Neuronal stem cell (in vitro differentiated cells): ENCODE data around the gene LCK. TPM values are rescaled to one million over a fixed set of nuclear protein-coding genes. Genes with fewer than 3 reads are reported as not detected.

Experiments
- DNase-seq: peaks from one replicate; pipeline ENCODE4 v3.0.0-alpha.2; 2013; ENCODE audit warnings: low spot score
- H2AFZ ChIP-seq: one replicate; pipeline ENCODE4 v1.6.1; 2013; ENCODE audit warnings: mild to moderate bottlenecking, low read length, inconsistent platforms
- H2AK5ac ChIP-seq: 2 replicates; pipeline ENCODE4 v1.6.1; 2013; ENCODE audit warnings: low read depth, mild to moderate bottlenecking, inconsistent platforms, low read length, moderate library complexity, mixed read lengths
- H2BK120ac ChIP-seq: 2 replicates; pipeline ENCODE4 v1.6.1; 2013; ENCODE audit warnings: low read depth, mild to moderate bottlenecking, inconsistent platforms, low read length, moderate library complexity, mixed read lengths
- H2BK12ac ChIP-seq: one replicate; pipeline ENCODE4 v1.6.1; 2013; ENCODE audit warnings: low read length, inconsistent platforms
- H2BK15ac ChIP-seq: 2 replicates; pipeline ENCODE4 v1.6.1; 2013; ENCODE audit warnings: mild to moderate bottlenecking, low read length, inconsistent platforms, mixed read lengths
- H2BK5ac ChIP-seq: one replicate; pipeline ENCODE4 v1.6.1; 2013; ENCODE audit warnings: inconsistent platforms, mild to moderate bottlenecking, low read length, moderate library complexity
- H3K14ac ChIP-seq: one replicate; pipeline ENCODE4 v1.6.1; 2013; ENCODE audit warnings: low read length, inconsistent platforms
- H3K18ac ChIP-seq: 2 replicates; pipeline ENCODE4 v1.6.1; 2013; ENCODE audit warnings: low read length, inconsistent platforms
- H3K23ac ChIP-seq: 2 replicates; pipeline ENCODE4 v1.6.1; 2013; ENCODE audit warnings: low read depth, mild to moderate bottlenecking, mixed read lengths, low read length, inconsistent platforms; ENCODE audit not compliant: poor library complexity
- H3K27ac ChIP-seq: replicated peaks from 3 replicates; pipeline ENCODE4 v1.5.1; 2013; ENCODE audit warnings: low read length, inconsistent platforms
- H3K27me3 ChIP-seq, 3 experiments: 2 replicates each; pipeline ENCODE4 v1.6.1; 2013; ENCODE audit warnings: low read length in 3 of 3, mild to moderate bottlenecking in 2 of 3, inconsistent platforms in 1 of 3, low read depth in 1 of 3, mixed read lengths in 1 of 3, moderate library complexity in 1 of 3; ENCODE audit not compliant: control insufficient read depth in 3 of 3, insufficient read depth in 3 of 3
- H3K36me3 ChIP-seq, 2 donors: replicated peaks in 1 of 2; 2 replicates each; pipeline ENCODE4 v1.6.1; 2013; ENCODE audit warnings: low read length in 2 of 2; ENCODE audit not compliant: control insufficient read depth in 2 of 2, insufficient read depth in 2 of 2
- H3K4ac ChIP-seq: 2 replicates; pipeline ENCODE4 v1.6.1; 2013; ENCODE audit warnings: inconsistent platforms, mild to moderate bottlenecking, low read length, moderate library complexity
- H3K4me1 ChIP-seq, 2 donors: 1 replicate in 1 of 2; 2 replicates in 1 of 2; pipeline ENCODE4 v1.6.1; 2013; ENCODE audit warnings: low read length in 2 of 2, low read depth in 1 of 2; ENCODE audit not compliant: control insufficient read depth in 2 of 2, insufficient read depth in 1 of 2
- H3K4me2 ChIP-seq: one replicate; pipeline ENCODE4 v1.6.1; 2013; ENCODE audit warnings: mild to moderate bottlenecking, low read length, inconsistent platforms; ENCODE audit not compliant: insufficient read depth, poor library complexity, severe bottlenecking
- H3K4me3 ChIP-seq, 2 donors: 2 replicates each; pipeline ENCODE4 v1.5.1; 2013; ENCODE audit warnings: low read length in 2 of 2, mild to moderate bottlenecking in 2 of 2, inconsistent platforms in 1 of 2, moderate library complexity in 1 of 2
- H3K79me1 ChIP-seq: one replicate; pipeline ENCODE4 v1.6.1; 2013; ENCODE audit warnings: low read depth, mild to moderate bottlenecking, inconsistent platforms, low read length, moderate library complexity
- H3K9ac ChIP-seq: one replicate; pipeline ENCODE4 v1.6.1; 2013; ENCODE audit warnings: mild to moderate bottlenecking, low read depth, low read length, inconsistent platforms; ENCODE audit not compliant: poor library complexity
- H3K9me3 ChIP-seq, 2 donors: replicated peaks in 1 of 2; 2 replicates each; pipeline versions ENCODE3 to v1.6.1; 2013; ENCODE audit warnings: low read length in 2 of 2, mild to moderate bottlenecking in 2 of 2, inconsistent platforms in 1 of 2, low read depth in 1 of 2, mixed read lengths in 1 of 2, moderate library complexity in 1 of 2; ENCODE audit not compliant: control insufficient read depth in 2 of 2, insufficient read depth in 1 of 2
- H4K8ac ChIP-seq: one replicate; pipeline ENCODE4 v1.6.1; 2013; ENCODE audit warnings: low read depth, mild to moderate bottlenecking, inconsistent platforms, low read length, moderate library complexity
- H4K91ac ChIP-seq: one replicate; pipeline ENCODE4 v1.6.1; 2013; ENCODE audit warnings: low read length, low read depth, mild to moderate bottlenecking, inconsistent platforms; ENCODE audit not compliant: poor library complexity
- WGBS, 2 donors: extraction: QIAGEN DNeasy Blood & Tissue Kit; methylation state at CpG; one replicate each; pipeline ENCODE4 v1.1.7; 2013; ENCODE audit warnings: missing lambda C conversion rate in 2 of 2, mixed read lengths in 1 of 2; ENCODE audit not compliant: insufficient read length in 2 of 2, insufficient replicate concordance in 1 of 2; ENCODE audit errors: extremely low coverage in 2 of 2; 5-methylcytosine and 5-hydroxymethylcytosine counted together
- polyA plus RNA-seq, 2 experiments: library from polyadenylated mRNA; stranded (reverse); fragments of 200-250 nt; gene quantifications; one replicate each; pipeline ENCODE4 v1.2.3, GENCODE V29; 2013

Gene LCK
- 0.01 TPM for polyA plus RNA-seq (2013, experiment 1 of 2)
- polyA plus RNA-seq (2013, experiment 2 of 2), result 0.08 TPM

DNA sequence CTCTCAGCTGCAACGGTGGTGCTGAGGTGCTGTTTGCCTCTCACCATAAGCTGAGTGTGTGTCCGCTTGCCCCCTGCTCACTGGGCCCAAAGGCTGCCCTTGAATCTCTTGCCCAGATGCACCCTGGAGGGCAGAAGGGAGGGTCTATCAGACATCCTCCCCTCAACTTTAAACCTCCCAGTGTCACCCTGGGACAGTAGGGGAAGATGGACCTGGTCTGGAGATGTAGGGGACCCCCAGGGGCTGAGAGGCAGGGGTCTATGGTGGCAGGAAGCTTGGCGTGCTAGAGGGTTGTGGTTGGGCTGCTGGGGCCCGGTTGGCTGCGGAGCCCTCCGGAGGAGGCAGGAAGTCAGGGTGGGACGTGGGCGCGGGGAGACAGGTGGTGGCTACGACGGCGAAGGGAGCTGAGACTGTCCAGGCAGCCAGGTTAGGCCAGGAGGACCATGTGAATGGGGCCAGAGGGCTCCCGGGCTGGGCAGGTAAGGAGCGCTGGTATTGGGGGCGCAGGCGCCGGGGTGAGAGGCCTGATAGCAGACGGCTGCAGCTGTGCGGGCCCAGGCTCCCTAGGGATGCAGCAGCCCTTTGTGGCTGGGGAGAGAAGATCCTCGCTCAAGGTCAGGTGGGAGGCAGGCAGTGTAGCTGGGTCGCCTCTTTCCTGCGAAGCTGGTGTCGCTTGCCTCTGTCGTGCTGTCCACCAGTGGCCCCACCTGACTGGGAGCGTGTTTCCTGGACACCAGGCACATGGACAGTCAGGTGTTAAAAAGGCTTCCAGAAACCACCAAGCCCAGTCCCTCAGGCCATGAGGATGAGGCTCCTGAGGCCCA is at the start of gene LCK:
LCK (plus strand) TSS at position 373 of the 824 bp plus-strand sequence. CDS start 23,065 bp downstream, outside the sequence.
- peaks cover 9 to 20% of the 10 kb centered on the region in 2 donors for H3K4me1 ChIP-seq
- H2AK5ac ChIP-seq, result peak within 1 kb of the TSS; percentile 44
- peak within 1 kb of the TSS; percentile 75 for H2AFZ ChIP-seq
- H3K27me3 ChIP-seq, result no peaks in the 10 kb centered on the region
- H2BK120ac ChIP-seq, result peak within 1 kb of the TSS; percentile 63
- peak within 1 kb of the TSS in 1 of 2 donors; percentile 9 for H3K4me3 ChIP-seq
- H3K9me3 ChIP-seq, result no peaks in the 10 kb centered on the region
- peak within 1 kb of the TSS; percentile 21 for H3K23ac ChIP-seq
- H4K91ac ChIP-seq, result peak within 1 kb of the TSS; percentile 68
- no peak within 1 kb of the TSS for H4K8ac ChIP-seq
- no peak within 1 kb of the TSS for H2BK12ac ChIP-seq
- H3K9ac ChIP-seq, result no peak within 1 kb of the TSS
- no peak within 1 kb of the TSS for H3K14ac ChIP-seq
- DNase-seq, result no peak
- no peak within 1 kb of the TSS for H3K4ac ChIP-seq
- no peaks in the 10 kb centered on the region for H3K36me3 ChIP-seq
- no peak within 1 kb of the TSS for H3K27ac ChIP-seq
- no peak within 1 kb of the TSS for H3K4me2 ChIP-seq
- peak within 1 kb of the TSS; percentile 38 for H2BK15ac ChIP-seq
- peak within 1 kb of the TSS; percentile 20 for H3K18ac ChIP-seq
- H2BK5ac ChIP-seq, result no peak within 1 kb of the TSS
- no CpG with 5 or more reads among the region's 25 CpGs for WGBS, 2 donors
- H3K79me1 ChIP-seq, result no peaks in the 10 kb centered on the region

DNA sequence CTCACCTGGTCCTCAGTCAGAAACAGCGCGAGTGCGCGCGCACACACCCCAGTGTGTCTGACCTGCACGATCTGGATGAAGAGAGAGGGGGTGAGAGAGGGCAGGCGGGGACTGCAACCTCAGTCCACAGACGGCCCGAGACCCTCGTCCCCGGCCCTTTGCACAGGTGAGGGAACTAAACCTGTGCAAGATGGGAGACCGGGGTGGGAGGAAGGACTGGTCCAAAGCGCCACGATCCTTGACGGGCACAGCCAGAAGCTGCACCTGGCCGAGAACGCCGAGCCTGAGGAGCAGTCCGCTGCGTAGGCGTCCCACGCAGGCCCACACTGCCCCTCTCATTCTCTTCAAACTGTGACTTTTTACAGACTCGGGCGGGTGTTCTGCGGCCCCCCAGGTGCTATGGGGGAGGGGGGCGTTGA is 46.1 kb upstream of the LCK start:
- Histone ChIP-seq H3K18ac (peak overlapping the region; percentile 94), H2AK5ac (peak overlapping the region; percentile 96), H3K9me3 (no peaks in the 10 kb centered on the region), H3K14ac (peak overlapping the region; percentile 57), H3K4ac (peak overlapping the region; percentile 47), H2BK15ac (peak overlapping the region; percentile 10), H2BK5ac (no peak overlapping the region), H3K27ac (no peak overlapping the region), H3K9ac (peak overlapping the region; percentile 91), H3K4me3 (peak overlapping the region; percentile 72 to 83), H3K4me2 (peak overlapping the region; percentile 86), H3K79me1 (peaks cover 9% of the 10 kb centered on the region), H4K91ac (no peak overlapping the region), H2BK120ac (no peak overlapping the region), H2BK12ac (no peak overlapping the region), H4K8ac (peak overlapping the region; percentile 53), H2AFZ (peak overlapping the region; percentile 85), H3K4me1 (peaks cover 10 to 17% of the 10 kb centered on the region in 2 donors), H3K27me3 (peaks cover 0 to 2% (median 0%) of the 10 kb centered on the region in 3 experiments), H3K23ac (peak overlapping the region; percentile 90), H3K36me3 (peaks cover 6 to 29% of the 10 kb centered on the region in 2 donors)
- WGBS, 2 donors, result no CpG with 5 or more reads among the region's 26 CpGs
- DNase-seq, result no peak

DNA sequence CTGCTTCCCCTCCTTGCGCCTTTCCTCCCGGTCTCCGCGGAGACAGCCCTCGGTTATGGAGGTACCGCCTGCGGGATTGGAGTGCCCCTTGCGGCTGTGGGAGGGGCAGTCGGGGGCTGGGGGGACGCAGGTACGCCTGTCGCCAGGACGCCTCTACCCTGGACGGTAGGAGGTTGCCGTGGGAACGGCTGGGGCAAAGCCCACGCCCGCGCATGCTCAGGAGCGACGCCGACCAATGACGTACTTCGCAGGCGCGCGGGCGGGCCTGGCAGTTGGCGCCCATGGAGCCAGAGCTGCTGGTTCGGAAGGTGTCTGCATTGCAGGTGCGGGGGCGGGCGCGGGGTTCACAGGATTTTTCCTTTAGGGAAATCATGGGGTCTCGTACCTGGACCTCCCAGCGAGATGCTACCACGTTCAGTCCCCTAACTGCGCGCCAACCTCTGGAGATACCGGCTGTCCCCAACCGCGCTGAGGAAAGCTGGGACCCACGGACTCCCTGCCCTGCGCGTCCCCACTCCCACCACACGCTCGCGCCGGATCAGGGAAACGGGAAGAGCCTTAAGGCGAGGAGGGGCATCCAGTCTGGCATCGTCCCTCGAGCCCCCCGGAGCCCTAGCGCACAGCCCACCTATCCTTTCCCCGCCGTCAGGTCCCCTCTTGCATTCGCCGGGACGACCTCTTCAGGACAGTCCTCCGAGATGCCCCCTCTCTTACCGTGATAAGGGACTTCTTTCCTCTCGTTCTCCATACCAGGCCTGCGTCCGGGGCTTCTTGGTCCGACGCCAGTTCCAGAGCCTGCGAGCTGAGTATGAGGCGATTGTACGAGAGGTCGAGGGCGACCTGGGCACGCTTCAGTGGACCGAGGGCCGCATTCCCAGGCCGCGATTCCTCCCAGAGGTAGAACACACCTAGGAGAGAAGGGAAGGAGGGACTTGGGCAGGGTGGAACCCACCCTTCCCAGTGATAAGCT is 45.4 kb upstream of the LCK start, which contains the start of gene IQCC:
IQCC (plus strand) TSS at position 271 of the 970 bp plus-strand sequence; CDS start at position 282, 11 bp downstream.
- Histone ChIP-seq H3K79me1 (peaks cover 9% of the 10 kb centered on the region), H3K18ac (peak within 1 kb of the TSS; percentile 94), H2BK120ac (no peak within 1 kb of the TSS), H2BK5ac (no peak within 1 kb of the TSS), H4K91ac (no peak within 1 kb of the TSS), H3K27me3 (peaks cover 0 to 2% (median 0%) of the 10 kb centered on the region in 3 experiments), H3K9me3 (no peaks in the 10 kb centered on the region), H3K4me3 (peak within 1 kb of the TSS; percentile 72 to 83), H2AFZ (peak within 1 kb of the TSS; percentile 85), H3K4me2 (peak within 1 kb of the TSS; percentile 96), H2AK5ac (peak within 1 kb of the TSS; percentile 99), H4K8ac (peak within 1 kb of the TSS; percentile 95), H3K27ac (no peak within 1 kb of the TSS), H3K9ac (peak within 1 kb of the TSS; percentile 99), H2BK15ac (peak within 1 kb of the TSS; percentile 10), H3K23ac (peak within 1 kb of the TSS; percentile 90), H2BK12ac (peak within 1 kb of the TSS; percentile 95), H3K4ac (peak within 1 kb of the TSS; percentile 93), H3K14ac (peak within 1 kb of the TSS; percentile 63), H3K36me3 (peaks cover 6 to 29% of the 10 kb centered on the region in 2 donors), H3K4me1 (peaks cover 8 to 15% of the 10 kb centered on the region in 2 donors)
- no CpG with 5 or more reads among the region's 77 CpGs for WGBS, 2 donors
- peak; percentile 84 for DNase-seq
